GOT3 (cell line): ENCODE results near the gene ARHGAP15.

Experiments used
- DNase-seq: peaks from one replicate; lab custom pipeline; 2025; ENCODE audit warnings: mixed read lengths; lab: John Stamatoyannopoulos, UW

The ARHGAP15 gene

GRCh38 chr2:143632751-143633374 is 503.6 kb downstream of the ARHGAP15 start:
- no peak for DNase-seq

- no peak for DNase-seq
Measured at GRCh38 chr2:143633419-143633818, 504.2 kb downstream of the ARHGAP15 start.

- no peak for DNase-seq
Measured at GRCh38 chr2:143635302-143635701, 506.1 kb downstream of the ARHGAP15 start.

- no peak for DNase-seq
Measured at GRCh38 chr2:143635936-143636335, 506.7 kb downstream of the ARHGAP15 start.

- DNase-seq = no peak
Measured at GRCh38 chr2:143640826-143641225, 511.6 kb downstream of the ARHGAP15 start.

GRCh38 chr2:143645921-143646645 is 516.9 kb downstream of the ARHGAP15 start:
- no peak for DNase-seq

- no peak for DNase-seq
Measured at GRCh38 chr2:143649226-143649740, 520.1 kb downstream of the ARHGAP15 start.

GRCh38 chr2:143652692-143653091 is 523.5 kb downstream of the ARHGAP15 start:
- DNase-seq = no peak

GRCh38 chr2:143668234-143668633 is 539.0 kb downstream of the ARHGAP15 start:
- no peak for DNase-seq

GRCh38 chr2:143674051-143674450 is 544.8 kb downstream of the ARHGAP15 start:
- no peak for DNase-seq

- DNase-seq = no peak
Measured at GRCh38 chr2:143675021-143675420, 545.8 kb downstream of the ARHGAP15 start.

GRCh38 chr2:143679617-143680016 is 550.4 kb downstream of the ARHGAP15 start:
- DNase-seq = no peak

- no peak for DNase-seq
Measured at GRCh38 chr2:143680885-143681405, 551.7 kb downstream of the ARHGAP15 start.

- no peak for DNase-seq
Measured at GRCh38 chr2:143682436-143683055, 553.3 kb downstream of the ARHGAP15 start.

- no peak for DNase-seq
Measured at GRCh38 chr2:143683977-143684376, 554.8 kb downstream of the ARHGAP15 start.

GRCh38 chr2:143684551-143685320 is 555.5 kb downstream of the ARHGAP15 start:
- no peak for DNase-seq

GRCh38 chr2:143685421-143686078 is 556.3 kb downstream of the ARHGAP15 start:
- DNase-seq = no peak

GRCh38 chr2:143686585-143687164 is 557.5 kb downstream of the ARHGAP15 start:
- no peak for DNase-seq

- no peak for DNase-seq
Measured at GRCh38 chr2:143688248-143688647, 559.0 kb downstream of the ARHGAP15 start.

GRCh38 chr2:143688815-143689214 is 559.6 kb downstream of the ARHGAP15 start:
- no peak for DNase-seq

- no peak for DNase-seq
Measured at GRCh38 chr2:143689541-143689940, 560.3 kb downstream of the ARHGAP15 start.
